ENCODE data around the gene C1QC. TPM values are rescaled to one million over a fixed set of nuclear protein-coding genes. Genes with fewer than 3 reads are reported as not detected.

The C1QC gene
- not detected in 2 replicates for total RNA-seq (2014; rRNA removed; shearing (Covaris generic))
- polyA plus RNA-seq (2016; fragmentation: Nextera tagmentation; extraction: Ambion mirVana), result not detected in 2 replicates
- long read RNA-seq, result 0 reads

DNA sequence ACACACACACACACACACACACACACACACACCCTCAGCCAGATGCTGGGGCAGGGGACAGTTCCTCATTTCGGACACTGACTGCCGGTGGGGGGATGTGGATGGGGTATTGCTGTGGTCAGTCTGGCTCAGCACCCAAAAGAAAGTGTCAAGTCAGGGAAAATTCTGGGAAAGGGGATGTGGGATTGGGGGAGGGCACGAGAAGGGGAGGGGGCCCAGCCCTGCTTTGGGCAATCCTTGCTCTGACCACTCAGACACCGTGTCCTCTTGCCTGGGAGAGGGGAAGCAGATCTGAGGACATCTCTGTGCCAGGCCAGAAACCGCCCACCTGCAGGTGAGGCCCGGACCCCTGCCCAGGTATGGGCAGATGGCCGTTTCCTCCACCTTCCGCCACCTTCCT is at the start of gene C1QC:
C1QC (plus strand) TSS at position 253 of the 400 bp plus-strand sequence. CDS start 391 bp downstream, outside the sequence.
- H3K9me3 Mint-ChIP-seq, result no peaks in the 10 kb centered on the region
- no peak for ATAC-seq
- no peak within 1 kb of the TSS for H3K27ac Mint-ChIP-seq

DNA sequence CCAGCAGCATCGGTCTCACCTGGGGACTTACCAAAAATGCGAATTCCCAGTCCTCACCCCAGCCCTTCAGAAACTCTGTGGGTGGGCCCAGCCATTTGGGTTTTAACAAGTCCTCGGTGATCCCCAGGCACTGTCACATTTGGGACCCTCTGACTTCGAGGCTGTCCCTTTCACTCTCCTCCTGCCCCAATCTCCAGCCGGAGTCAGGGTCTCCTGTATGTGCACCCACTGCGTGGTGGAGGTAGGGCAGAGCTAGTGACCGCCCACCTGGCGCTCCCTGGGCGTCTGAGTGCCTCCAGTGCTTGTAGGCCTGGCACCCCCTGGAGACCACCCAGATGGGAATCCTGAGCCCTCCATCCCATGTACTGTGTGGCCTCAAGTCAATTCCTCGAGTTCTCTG is 49.0 kb upstream of the C1QC start:
- H3K27ac ChIP-seq (ENCODE audit: low read depth), result no peak overlapping the region
- H3K36me3 ChIP-seq (ENCODE audit: insufficient read depth), result no peaks in the 10 kb centered on the region
- ATAC-seq (no peak), DNase-seq (ENCODE audit: low spot score) (no peak)
- H3K4me3 ChIP-seq, result no peak overlapping the region
- Mint-ChIP-seq H3K27ac (no peak overlapping the region), H3K36me3 (ENCODE audit: low read depth) (no peaks in the 10 kb centered on the region), H3K27me3 (ENCODE audit: insufficient read depth, low read depth, poor library complexity) (peaks cover 2% of the 10 kb centered on the region), H3K4me3 (no peak overlapping the region), H3K4me1 (no peaks in the 10 kb centered on the region; the same call in 2 of the 3 replicates), H3K9me3 (no peaks in the 10 kb centered on the region; the same call in 2 of the 3 replicates)
- H4K20me1 ChIP-seq (replicated peaks; ENCODE audit: insufficient read depth), result no peaks in the 10 kb centered on the region
- H3K4me2 ChIP-seq, result no peak overlapping the region
- H3K79me2 ChIP-seq (replicated peaks; ENCODE audit: insufficient read depth), result no peaks in the 10 kb centered on the region
- no peaks in the 10 kb centered on the region for H3K4me1 ChIP-seq (ENCODE audit: insufficient read depth)
- no peaks in the 10 kb centered on the region for H3K27me3 ChIP-seq (ENCODE audit: insufficient read depth)
- no peaks in the 10 kb centered on the region for H3F3A ChIP-seq (replicated peaks; ENCODE audit: low read depth)
- no peak overlapping the region for H2AFZ ChIP-seq
- no peaks in the 10 kb centered on the region for H3K9me2 ChIP-seq (ENCODE audit: insufficient read depth)
- TF ChIP-seq JUNB (IDR thresholded peaks at IDR 0.05; ENCODE audit: unreplicated experiment), result no peak
- TF ChIP-seq, protein P1, sequence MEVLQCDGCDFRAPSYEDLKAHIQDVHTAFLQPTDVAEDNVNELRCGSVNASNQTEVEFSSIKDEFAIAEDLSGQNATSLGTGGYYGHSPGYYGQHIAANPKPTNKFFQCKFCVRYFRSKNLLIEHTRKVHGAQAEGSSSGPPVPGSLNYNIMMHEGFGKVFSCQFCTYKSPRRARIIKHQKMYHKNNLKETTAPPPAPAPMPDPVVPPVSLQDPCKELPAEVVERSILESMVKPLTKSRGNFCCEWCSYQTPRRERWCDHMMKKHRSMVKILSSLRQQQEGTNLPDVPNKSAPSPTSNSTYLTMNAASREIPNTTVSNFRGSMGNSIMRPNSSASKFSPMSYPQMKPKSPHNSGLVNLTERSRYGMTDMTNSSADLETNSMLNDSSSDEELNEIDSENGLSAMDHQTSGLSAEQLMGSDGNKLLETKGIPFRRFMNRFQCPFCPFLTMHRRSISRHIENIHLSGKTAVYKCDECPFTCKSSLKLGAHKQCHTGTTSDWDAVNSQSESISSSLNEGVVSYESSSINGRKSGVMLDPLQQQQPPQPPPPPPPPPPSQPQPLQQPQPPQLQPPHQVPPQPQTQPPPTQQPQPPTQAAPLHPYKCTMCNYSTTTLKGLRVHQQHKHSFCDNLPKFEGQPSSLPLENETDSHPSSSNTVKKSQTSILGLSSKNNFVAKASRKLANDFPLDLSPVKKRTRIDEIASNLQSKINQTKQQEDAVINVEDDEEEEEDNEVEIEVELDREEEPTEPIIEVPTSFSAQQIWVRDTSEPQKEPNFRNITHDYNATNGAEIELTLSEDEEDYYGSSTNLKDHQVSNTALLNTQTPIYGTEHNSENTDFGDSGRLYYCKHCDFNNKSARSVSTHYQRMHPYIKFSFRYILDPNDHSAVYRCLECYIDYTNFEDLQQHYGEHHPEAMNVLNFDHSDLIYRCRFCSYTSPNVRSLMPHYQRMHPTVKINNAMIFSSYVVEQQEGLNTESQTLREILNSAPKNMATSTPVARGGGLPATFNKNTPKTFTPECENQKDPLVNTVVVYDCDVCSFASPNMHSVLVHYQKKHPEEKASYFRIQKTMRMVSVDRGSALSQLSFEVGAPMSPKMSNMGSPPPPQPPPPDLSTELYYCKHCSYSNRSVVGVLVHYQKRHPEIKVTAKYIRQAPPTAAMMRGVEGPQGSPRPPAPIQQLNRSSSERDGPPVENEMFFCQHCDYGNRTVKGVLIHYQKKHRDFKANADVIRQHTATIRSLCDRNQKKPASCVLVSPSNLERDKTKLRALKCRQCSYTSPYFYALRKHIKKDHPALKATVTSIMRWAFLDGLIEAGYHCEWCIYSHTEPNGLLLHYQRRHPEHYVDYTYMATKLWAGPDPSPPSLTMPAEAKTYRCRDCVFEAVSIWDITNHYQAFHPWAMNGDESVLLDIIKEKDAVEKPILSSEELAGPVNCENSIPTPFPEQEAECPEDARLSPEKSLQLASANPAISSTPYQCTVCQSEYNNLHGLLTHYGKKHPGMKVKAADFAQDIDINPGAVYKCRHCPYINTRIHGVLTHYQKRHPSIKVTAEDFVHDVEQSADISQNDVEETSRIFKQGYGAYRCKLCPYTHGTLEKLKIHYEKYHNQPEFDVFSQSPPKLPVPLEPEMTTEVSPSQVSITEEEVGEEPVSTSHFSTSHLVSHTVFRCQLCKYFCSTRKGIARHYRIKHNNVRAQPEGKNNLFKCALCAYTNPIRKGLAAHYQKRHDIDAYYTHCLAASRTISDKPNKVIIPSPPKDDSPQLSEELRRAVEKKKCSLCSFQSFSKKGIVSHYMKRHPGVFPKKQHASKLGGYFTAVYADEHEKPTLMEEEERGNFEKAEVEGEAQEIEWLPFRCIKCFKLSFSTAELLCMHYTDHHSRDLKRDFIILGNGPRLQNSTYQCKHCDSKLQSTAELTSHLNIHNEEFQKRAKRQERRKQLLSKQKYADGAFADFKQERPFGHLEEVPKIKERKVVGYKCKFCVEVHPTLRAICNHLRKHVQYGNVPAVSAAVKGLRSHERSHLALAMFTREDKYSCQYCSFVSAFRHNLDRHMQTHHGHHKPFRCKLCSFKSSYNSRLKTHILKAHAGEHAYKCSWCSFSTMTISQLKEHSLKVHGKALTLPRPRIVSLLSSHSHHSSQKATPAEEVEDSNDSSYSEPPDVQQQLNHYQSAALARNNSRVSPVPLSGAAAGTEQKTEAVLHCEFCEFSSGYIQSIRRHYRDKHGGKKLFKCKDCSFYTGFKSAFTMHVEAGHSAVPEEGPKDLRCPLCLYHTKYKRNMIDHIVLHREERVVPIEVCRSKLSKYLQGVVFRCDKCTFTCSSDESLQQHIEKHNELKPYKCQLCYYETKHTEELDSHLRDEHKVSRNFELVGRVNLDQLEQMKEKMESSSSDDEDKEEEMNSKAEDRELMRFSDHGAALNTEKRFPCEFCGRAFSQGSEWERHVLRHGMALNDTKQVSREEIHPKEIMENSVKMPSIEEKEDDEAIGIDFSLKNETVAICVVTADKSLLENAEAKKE (CRISPR knock-in tag; IDR thresholded peaks at IDR 0.05), result no peak
- TF ChIP-seq ZNF331 (CRISPR knock-in tag; IDR thresholded peaks at IDR 0.05; ENCODE audit: low read depth), result no peak

More for the DNA sequence above, at the start of gene C1QC:
- Histone ChIP-seq H3K36me3 (ENCODE audit: insufficient read depth) (no peaks in the 10 kb centered on the region), H3K4me1 (ENCODE audit: insufficient read depth) (no peaks in the 10 kb centered on the region; the same call in 1 of the 2 replicates), H3K79me2 (replicated peaks; ENCODE audit: insufficient read depth) (no peaks in the 10 kb centered on the region), H3K27me3 (ENCODE audit: insufficient read depth) (no peaks in the 10 kb centered on the region), H4K20me1 (replicated peaks; ENCODE audit: insufficient read depth) (no peaks in the 10 kb centered on the region), H3K4me2 (no peak within 1 kb of the TSS), H3F3A (replicated peaks; ENCODE audit: low read depth) (no peaks in the 10 kb centered on the region), H3K9me2 (ENCODE audit: insufficient read depth) (no peaks in the 10 kb centered on the region), H2AFZ (no peak within 1 kb of the TSS), H3K4me3 (no peak within 1 kb of the TSS), H3K27ac (ENCODE audit: low read depth) (no peak within 1 kb of the TSS)
- no peak for TF ChIP-seq JUNB (IDR thresholded peaks at IDR 0.05; ENCODE audit: unreplicated experiment)
- no peak for TF ChIP-seq EZH2 (IDR thresholded peaks at IDR 0.05; ENCODE audit: low read depth, unreplicated experiment)
- TF ChIP-seq, protein P2, sequence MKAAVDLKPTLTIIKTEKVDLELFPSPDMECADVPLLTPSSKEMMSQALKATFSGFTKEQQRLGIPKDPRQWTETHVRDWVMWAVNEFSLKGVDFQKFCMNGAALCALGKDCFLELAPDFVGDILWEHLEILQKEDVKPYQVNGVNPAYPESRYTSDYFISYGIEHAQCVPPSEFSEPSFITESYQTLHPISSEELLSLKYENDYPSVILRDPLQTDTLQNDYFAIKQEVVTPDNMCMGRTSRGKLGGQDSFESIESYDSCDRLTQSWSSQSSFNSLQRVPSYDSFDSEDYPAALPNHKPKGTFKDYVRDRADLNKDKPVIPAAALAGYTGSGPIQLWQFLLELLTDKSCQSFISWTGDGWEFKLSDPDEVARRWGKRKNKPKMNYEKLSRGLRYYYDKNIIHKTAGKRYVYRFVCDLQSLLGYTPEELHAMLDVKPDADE (IDR thresholded peaks at IDR 0.05), result no peak
- TF ChIP-seq STAT1 (IDR thresholded peaks at IDR 0.05; ENCODE audit: unreplicated experiment), result no peak
- TF ChIP-seq ZNF114 (CRISPR knock-in tag; IDR thresholded peaks at IDR 0.05), result no peak
- TF ChIP-seq, protein P3, sequence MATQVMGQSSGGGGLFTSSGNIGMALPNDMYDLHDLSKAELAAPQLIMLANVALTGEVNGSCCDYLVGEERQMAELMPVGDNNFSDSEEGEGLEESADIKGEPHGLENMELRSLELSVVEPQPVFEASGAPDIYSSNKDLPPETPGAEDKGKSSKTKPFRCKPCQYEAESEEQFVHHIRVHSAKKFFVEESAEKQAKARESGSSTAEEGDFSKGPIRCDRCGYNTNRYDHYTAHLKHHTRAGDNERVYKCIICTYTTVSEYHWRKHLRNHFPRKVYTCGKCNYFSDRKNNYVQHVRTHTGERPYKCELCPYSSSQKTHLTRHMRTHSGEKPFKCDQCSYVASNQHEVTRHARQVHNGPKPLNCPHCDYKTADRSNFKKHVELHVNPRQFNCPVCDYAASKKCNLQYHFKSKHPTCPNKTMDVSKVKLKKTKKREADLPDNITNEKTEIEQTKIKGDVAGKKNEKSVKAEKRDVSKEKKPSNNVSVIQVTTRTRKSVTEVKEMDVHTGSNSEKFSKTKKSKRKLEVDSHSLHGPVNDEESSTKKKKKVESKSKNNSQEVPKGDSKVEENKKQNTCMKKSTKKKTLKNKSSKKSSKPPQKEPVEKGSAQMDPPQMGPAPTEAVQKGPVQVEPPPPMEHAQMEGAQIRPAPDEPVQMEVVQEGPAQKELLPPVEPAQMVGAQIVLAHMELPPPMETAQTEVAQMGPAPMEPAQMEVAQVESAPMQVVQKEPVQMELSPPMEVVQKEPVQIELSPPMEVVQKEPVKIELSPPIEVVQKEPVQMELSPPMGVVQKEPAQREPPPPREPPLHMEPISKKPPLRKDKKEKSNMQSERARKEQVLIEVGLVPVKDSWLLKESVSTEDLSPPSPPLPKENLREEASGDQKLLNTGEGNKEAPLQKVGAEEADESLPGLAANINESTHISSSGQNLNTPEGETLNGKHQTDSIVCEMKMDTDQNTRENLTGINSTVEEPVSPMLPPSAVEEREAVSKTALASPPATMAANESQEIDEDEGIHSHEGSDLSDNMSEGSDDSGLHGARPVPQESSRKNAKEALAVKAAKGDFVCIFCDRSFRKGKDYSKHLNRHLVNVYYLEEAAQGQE (IDR thresholded peaks at IDR 0.05; ENCODE audit: unreplicated experiment), result no peak
- no peak for DNase-seq (ENCODE audit: low spot score)
- Mint-ChIP-seq H3K36me3 (ENCODE audit: low read depth) (no peaks in the 10 kb centered on the region), H3K4me3 (no peak within 1 kb of the TSS), H3K4me1 (peaks cover 8% of the 10 kb centered on the region), H3K27me3 (ENCODE audit: insufficient read depth, low read depth, poor library complexity) (peaks cover 12% of the 10 kb centered on the region)
